Measurements from ENCODE around the gene SPRY4.
"Not testable (repeated sequence)": the region's sequence is repeated elsewhere in the genome, so short reads cannot be mapped to it uniquely, and the experiment has no call there.

SPRY4 gene

GRCh38 chr5:142334538-142334937 lies 9.7 kb upstream of the SPRY4 start:
- CTCF ChIA-PET: no interaction called here
- no peak for TF ChIP-seq CTCF (IDR thresholded peaks at IDR 0.05; ENCODE audit: control extremely low read depth, extremely low read depth, low read depth, missing control alignments)
- POLR2A ChIA-PET: no interaction called here
- DNase-seq (ENCODE audit: extremely low spot score): no peak

GRCh38 chr5:142333749-142334148 lies 8.9 kb upstream of the SPRY4 start:
- CTCF ChIA-PET; DNase-seq (ENCODE audit: extremely low spot score); POLR2A ChIA-PET: not testable (repeated sequence)

- ChIA-PET CTCF (interaction anchor here (1.4 kb wide), 1 partner anchor 13 kb away, joined by 3 read pairs; no protein-coding TSS in a partner anchor), POLR2A (no interaction called here)
- DNase-seq (ENCODE audit: extremely low spot score): no peak
- no peak for TF ChIP-seq CTCF (IDR thresholded peaks at IDR 0.05; ENCODE audit: control extremely low read depth, extremely low read depth, low read depth, missing control alignments)
Measured at GRCh38 chr5:142330444-142330843, 5.6 kb upstream of the SPRY4 start.

GRCh38 chr5:142330026-142330425 lies 5.2 kb upstream of the SPRY4 start:
- ChIA-PET POLR2A (interaction anchor here (0.6 kb wide), 1 partner anchor 521 kb away, joined by 4 read pairs; no protein-coding TSS in a partner anchor), CTCF (no interaction called here)
- DNase-seq (ENCODE audit: extremely low spot score): no peak
- TF ChIP-seq CTCF (IDR thresholded peaks at IDR 0.05; ENCODE audit: control extremely low read depth, extremely low read depth, low read depth, missing control alignments): no peak

GRCh38 chr5:142327111-142327842 lies 2.5 kb upstream of the SPRY4 start:
- ChIA-PET POLR2A (no interaction called here), CTCF (no interaction called here)
- DNase-seq (ENCODE audit: extremely low spot score): no peak

GRCh38 chr5:142326480-142326938 lies 1.7 kb upstream of the SPRY4 start:
- no peak for DNase-seq (ENCODE audit: extremely low spot score)
- ChIA-PET POLR2A (no interaction called here), CTCF (no interaction called here)
- no peak for TF ChIP-seq CTCF (IDR thresholded peaks at IDR 0.05; ENCODE audit: control extremely low read depth, extremely low read depth, low read depth, missing control alignments)

More at GRCh38 chr5:142327111-142327842, 2.5 kb upstream of the SPRY4 start:
- no peak for TF ChIP-seq CTCF (IDR thresholded peaks at IDR 0.05; ENCODE audit: control extremely low read depth, extremely low read depth, low read depth, missing control alignments)

GRCh38 chr5:142325725-142326479 lies 1.1 kb upstream of the SPRY4 start:
- POLR2A ChIA-PET: no interaction called here
- CTCF ChIA-PET: no interaction called here
- TF ChIP-seq CTCF (IDR thresholded peaks at IDR 0.05; ENCODE audit: control extremely low read depth, extremely low read depth, low read depth, missing control alignments): no peak
- no peak for DNase-seq (ENCODE audit: extremely low spot score)

All from GM10248 (cell line).